GM21723 (cell line): ENCODE results near the gene PIP4K2C.

Experiments used
- ATAC-seq: cut with Tn5 transposase; IDR thresholded peaks from one replicate; pipeline ENCODE4 v1.9.1; 2021; ENCODE audit warnings: mild to moderate bottlenecking, moderate library complexity; ENCODE audit not compliant: unreplicated experiment

The PIP4K2C gene

DNA sequence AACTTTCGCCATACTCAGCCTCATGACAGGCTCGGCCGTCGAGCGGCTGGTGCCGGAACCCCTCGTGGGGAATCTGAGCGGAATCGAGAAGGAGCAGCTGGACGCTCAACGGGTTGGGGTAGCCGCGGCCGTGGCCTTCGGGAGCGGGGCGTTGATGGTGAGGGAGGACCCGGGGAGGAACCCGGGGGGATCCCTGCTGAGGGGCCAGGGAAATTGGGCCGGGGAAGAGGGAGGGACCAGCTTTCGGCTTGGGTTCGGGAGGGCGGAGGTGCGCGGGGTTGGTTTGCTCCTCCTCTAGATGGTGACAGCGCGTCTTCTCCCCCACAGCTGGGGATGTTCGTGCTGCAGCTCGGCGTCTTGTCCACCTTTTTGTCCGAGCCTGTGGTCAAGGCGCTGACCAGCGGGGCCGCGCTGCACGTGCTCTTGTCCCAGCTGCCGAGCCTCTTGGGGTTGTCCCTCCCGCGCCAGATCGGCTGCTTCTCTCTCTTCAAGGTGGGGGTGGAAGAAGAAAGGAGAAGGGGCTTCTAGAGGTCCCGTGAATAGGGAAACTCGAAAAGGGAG lies 30.0 kb downstream of the PIP4K2C start:
- no peak for ATAC-seq

GRCh38 chr12:57621497-57622292 lies 30.7 kb downstream of the PIP4K2C start:
- ATAC-seq: no peak

- ATAC-seq: no peak
Observed at GRCh38 chr12:57622293-57623245, 31.6 kb downstream of the PIP4K2C start.

DNA sequence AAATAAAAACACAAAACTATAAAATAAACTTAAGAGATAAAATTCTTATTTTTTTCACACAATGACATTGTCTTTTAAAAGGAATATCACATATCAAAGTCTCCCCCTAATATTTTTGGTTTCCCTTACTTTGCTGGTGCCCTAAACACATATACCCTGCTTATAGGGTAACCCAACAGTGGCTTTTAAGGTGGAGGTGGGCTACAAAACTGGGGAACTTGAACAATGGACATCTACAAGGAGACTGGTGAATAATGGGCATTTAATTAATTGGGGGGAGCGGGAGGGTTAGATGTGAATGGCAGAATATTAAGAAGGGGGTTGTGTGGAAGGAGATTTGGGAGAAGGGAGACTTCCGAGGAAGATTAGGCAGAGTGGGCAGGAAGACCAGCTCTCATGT lies 32.4 kb downstream of the PIP4K2C start:
- ATAC-seq: no peak

DNA sequence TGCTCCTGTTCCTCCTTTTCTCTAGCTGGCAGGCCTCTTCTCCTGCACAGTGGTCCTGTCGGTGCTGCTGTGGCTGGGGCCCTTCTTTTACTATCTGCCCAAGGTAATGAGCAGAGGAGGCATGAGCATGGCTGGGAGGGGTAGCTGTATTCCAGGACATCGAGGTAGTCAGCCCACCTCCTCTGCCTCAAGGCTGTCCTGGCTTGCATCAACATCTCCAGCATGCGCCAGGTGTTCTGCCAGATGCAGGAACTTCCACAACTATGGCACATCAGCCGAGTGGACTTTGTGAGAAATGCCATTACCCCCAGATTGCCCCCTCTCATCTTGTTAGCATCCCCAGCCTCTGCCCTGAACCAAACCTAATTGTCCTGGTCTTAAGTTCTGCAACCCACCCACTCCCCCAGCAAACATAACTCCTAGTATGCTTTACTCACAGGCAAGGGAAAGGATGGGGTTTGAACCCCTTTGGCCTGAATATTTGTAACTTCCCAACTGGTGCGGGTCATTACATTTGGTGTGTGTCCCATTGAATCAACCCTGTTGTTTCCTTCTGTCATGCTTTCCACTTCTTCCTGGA lies 32.9 kb downstream of the PIP4K2C start:
- ATAC-seq: no peak

- ATAC-seq: no peak
Observed at GRCh38 chr12:57624441-57625220, 33.6 kb downstream of the PIP4K2C start.

DNA sequence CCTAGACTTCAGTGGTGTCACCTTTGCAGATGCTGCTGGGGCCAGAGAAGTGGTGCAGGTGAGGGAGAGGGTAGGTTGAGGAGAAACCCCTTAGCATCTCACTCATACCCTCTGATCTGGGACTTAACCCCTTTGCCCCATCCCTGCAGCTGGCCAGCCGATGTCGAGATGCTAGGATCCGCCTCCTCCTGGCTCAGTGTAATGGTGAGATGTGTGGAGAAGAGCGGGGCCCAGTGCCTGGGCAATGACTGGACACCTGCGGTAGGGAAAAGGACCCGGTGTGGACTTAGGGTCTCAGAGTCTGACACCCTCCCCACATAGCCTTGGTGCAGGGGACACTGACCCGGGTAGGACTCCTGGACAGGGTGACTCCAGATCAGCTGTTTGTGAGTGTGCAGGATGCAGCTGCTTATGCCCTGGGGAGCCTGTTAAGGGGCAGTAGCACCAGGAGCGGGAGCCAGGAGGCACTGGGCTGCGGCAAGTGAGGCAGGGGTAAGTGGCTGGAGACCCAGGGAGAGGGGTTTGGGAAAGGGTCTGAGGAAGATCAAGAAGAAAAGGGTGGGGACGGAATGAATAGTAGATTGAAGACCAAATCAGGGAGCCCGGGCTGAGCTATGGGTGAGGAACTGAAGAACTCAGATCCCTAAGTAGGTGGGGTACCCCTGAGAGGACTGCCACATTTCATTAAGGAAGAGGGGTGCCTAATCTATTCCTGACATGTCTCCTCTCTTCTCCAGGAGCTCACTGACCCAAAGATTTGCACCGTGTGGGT lies 34.5 kb downstream of the PIP4K2C start:
- no peak for ATAC-seq

DNA sequence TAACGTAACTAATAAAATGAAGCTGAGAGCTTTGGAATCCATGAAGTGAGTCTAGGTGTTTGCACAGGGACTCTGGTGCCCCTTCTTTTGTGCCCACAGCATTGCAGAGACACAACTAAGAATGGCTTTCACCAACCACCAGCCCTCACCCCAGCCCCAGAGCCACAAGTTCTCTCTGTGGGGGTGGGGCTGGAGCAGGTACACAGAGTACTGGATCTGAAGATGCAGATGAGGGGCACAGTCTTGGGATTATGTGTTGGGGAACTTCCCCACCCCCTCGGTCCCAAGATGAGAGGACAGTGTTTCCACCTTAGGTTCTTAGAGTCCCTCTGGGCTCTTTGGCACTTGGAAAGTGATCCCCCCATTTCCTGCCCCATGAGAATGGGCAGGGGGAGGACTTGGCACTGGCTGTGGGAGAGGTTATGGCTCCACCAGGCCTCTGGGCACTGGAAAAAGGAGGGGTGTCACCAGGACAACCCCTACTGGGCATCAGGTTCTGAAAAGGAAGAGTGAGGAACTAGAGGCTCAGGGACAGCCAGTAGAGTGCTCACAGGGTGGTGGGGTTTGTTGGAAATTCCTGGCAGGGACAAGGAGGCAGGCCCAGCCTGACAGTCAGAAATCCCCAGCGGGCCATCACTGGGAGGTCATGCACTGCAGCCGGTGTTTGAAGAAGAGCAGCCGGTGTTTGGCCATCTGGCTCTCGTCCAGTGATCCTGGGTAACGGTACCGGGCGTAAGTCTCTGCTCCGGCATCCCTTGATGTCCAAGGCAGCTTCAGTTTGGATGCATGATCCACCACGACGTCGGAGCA lies 35.3 kb downstream of the PIP4K2C start:
- no peak for ATAC-seq

GRCh38 chr12:57626921-57627445 lies 36.0 kb downstream of the PIP4K2C start:
- ATAC-seq: no peak

DNA sequence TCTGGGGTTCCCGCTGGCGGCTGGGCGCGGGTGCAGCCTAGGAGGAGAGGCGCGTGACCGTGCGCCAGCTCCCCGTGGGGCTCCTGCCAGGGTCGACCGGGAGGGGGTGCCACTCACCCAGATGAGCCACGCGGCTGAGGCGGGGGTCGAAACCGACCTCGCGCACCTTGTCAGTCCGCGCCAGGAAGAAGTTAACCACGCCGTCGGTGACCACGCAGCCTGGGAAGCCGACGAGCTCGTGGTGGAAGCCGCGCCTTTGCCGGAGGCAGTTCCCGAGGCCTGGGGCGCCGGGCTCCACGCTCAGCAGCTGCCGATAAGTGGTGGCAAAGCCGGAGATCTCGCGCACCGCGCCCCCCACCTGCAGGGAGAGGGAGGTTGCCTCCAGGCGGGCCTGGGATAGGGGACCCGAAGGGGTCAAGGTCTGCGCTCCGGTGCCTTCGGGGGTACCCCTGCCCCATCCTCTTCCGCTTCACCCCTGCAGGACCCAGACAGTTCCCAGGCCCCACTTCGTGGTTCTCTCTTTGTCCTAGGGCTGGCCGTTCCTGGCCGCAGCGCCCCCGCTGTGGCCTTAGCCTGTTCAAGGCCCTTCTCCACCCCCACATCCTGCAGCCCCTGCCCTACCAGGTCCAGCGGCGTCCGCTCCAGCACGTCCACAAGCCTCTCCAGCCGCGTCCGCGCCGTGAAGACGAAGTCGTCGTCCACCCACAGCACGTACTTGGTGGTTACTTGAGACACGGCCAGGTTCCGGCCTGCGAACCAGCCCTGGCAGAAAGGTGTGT lies 36.7 kb downstream of the PIP4K2C start:
- no peak for ATAC-seq

GRCh38 chr12:57628280-57629191 lies 37.5 kb downstream of the PIP4K2C start:
- no peak for ATAC-seq

DNA sequence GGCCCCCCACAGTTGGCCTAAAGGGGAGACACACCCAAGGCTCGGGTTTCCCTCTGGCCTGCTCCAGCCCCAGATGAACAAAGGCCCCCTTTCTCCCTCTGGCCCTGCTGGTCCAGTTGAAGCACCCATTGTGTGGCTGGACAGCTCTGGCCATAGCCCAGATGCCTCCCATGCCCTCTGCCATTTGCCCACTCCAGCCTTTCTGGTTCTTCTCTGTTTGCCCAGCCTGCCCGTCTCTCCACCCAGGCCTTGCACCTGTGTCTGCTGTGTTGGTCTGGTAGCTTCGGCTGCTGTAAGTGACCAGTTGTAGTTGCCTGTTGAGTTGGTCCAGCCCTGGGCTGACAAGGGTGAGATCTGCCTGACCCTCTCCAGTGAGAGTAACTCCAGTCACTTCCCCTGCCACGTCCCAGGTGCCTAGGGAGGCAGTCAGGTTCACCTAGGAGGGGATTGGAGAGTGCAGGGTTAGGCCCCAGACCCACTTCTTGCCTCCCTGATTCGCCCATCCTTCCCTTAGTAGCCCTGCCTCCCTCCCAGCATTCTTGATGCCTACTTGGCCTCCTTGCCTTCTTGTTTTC lies 39.0 kb downstream of the PIP4K2C start:
- no peak for ATAC-seq

DNA sequence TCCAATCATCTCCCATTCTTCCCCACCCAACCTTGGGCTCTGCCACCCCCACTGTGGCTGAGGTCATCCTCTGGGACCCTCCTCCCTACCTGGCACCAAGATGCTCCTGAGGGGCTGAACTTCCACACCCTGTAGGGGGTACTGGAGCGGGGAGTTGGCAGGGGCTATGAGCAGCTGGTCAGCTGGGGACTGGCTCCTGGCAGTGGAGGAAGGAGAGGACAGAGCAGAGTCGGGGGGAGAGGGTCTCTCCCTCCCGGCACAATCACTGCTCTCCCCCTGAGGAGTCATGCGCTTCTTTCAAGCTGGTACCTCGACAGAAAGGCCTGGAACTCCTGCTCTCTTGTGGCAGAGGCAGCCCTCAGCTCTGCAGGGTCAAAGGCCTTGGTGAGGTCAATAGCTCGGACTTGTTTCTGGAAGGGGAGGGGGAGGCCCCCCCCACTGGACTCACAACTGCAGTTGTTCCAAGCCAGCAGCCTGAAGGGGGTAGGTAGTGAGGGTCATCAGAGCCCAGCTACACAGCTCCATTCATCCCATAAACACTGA lies 40.0 kb downstream of the PIP4K2C start:
- ATAC-seq: no peak

GRCh38 chr12:57631566-57632072 lies 40.6 kb downstream of the PIP4K2C start:
- ATAC-seq: no peak

DNA sequence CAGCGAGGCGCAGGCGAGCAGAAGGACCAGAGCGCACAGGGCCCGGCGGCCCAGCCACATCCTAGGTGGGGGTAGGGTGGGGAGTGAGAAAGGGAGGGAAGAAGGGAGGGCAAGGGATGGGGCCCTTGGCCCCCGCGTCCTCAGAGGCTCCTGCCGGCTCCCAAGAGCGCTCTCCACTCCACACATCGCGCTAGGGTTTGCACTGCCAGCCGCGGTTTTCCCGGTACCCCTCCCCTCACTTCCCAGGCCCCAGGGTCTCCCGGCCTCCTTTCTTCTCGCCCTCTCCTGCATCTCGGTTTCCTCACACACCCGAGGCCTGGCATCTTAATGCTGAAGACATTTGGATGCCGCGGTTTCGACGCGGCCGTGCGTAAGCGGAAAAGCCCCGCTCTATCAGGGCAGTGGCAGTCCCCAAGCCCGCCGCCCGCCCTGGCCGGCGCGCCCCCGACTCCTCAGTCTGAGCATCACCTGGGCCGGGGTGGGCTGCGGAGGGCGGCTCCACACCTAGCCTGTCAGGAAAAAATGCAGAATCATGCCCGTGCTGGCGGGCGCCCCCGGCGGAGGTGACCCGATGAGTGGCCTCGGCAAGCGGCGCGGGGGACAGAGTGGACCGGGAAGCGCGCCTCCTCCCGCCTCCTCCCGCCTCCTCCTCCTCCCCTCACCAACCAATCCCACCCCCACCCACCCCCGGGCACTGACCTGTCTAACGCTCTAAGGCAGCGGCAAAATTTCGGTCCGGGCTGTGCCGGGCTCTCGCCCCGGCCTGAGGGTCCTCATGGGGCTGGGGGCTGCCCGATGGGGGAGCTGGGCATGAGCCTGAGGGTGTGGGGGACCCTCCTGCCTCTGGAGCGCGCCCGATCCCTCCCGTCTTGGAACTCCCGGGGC lies 41.3 kb downstream of the PIP4K2C start:
- ATAC-seq: peak; percentile 32
